H1 (cell line): ENCODE data around the gene SORCS3. TPM values are rescaled to one million over a fixed set of nuclear protein-coding genes. Genes with fewer than 3 reads are reported as not detected.
A peak's percentile ranks its signal among the peaks of the same experiment; 100 is the strongest.

Experiments
- CTCF ChIA-PET: fragments of 300-600 bp; sonication (Branson Sonifier 250); formaldehyde crosslinking; loops from one replicate; lab custom pipeline; 2021; ENCODE audit not compliant: partially characterized antibody; lab: Charles Lee
- POLR2A ChIA-PET: fragments of 300-600 bp; sonication (Branson Sonifier 250); formaldehyde crosslinking; loops from one replicate; lab custom pipeline; 2021; ENCODE audit warnings: inconsistent platforms; ENCODE audit not compliant: partially characterized antibody; lab: Charles Lee
- DNase-seq, 2 experiments: peaks; one replicate each; pipeline versions ENCODE4 v3.0.0 to v3.0.0-alpha.2; 2010 to 2022; ENCODE audit warnings: low spot score in 2 of 2, low read depth in 1 of 2, mixed read lengths in 1 of 2
- FAIRE-seq: peaks from 2 replicates; lab custom pipeline; 2011; peaks lifted over from hg19 to GRCh38; lab: Jason Lieb, UNC
- H2AFZ ChIP-seq: 2 replicates; pipeline ENCODE4 v1.8.1; 2012; ENCODE audit warnings: low read length, inconsistent platforms
- H2AK5ac ChIP-seq: 2 replicates; pipeline ENCODE4 v1.6.1; 2013; ENCODE audit warnings: low read depth, low read length
- H2BK120ac ChIP-seq: replicated peaks from 2 replicates; pipeline ENCODE3; 2013; ENCODE audit warnings: low read depth, low read length, inconsistent platforms
- H2BK12ac ChIP-seq: 2 replicates; pipeline ENCODE4 v1.6.1; 2013; ENCODE audit warnings: low read depth, low read length
- H2BK15ac ChIP-seq: 2 replicates; pipeline ENCODE4 v1.6.1; 2013; ENCODE audit warnings: low read length
- H2BK20ac ChIP-seq: 2 replicates; pipeline ENCODE4 v1.6.1; 2013; ENCODE audit warnings: low read length
- H2BK5ac ChIP-seq: 2 replicates; pipeline ENCODE4 v1.6.1; 2013; ENCODE audit warnings: low read depth, low read length
- H3K14ac ChIP-seq: 2 replicates; pipeline ENCODE4 v1.6.1; 2013; ENCODE audit warnings: inconsistent platforms; ENCODE audit not compliant: insufficient read length
- H3K18ac ChIP-seq: 2 replicates; pipeline ENCODE4 v1.6.1; 2013; ENCODE audit warnings: low read length; ENCODE audit errors: extremely low read depth
- H3K23ac ChIP-seq: 2 replicates; pipeline ENCODE4 v1.6.1; 2013; ENCODE audit warnings: inconsistent platforms; ENCODE audit not compliant: insufficient read length
- H3K23me2 ChIP-seq: 2 replicates; pipeline ENCODE4 v1.6.1; 2013; ENCODE audit warnings: low read depth, low read length
- H3K27ac ChIP-seq: 2 replicates; pipeline ENCODE4 v1.6.1; 2011; ENCODE audit warnings: low read depth, low read length, inconsistent platforms
- H3K27me3 ChIP-seq, 4 experiments: replicated peaks in 1 of 4; 1 replicate in 1 of 4; 2 replicates in 3 of 4; pipeline versions ENCODE4 v1.6.1 to v1.8.1; 2011 to 2013; ENCODE audit warnings: low read length in 3 of 4, mild to moderate bottlenecking in 3 of 4, inconsistent platforms in 2 of 4, mixed read lengths in 2 of 4, moderate library complexity in 1 of 4; ENCODE audit not compliant: control insufficient read depth in 3 of 4, insufficient read depth in 3 of 4; ENCODE audit errors: extremely low read depth in 1 of 4
- H3K36me3 ChIP-seq, 4 experiments: 2 replicates each; pipeline versions ENCODE4 v1.6.1 to v1.8.1; 2011 to 2013; ENCODE audit warnings: mild to moderate bottlenecking in 4 of 4, low read length in 3 of 4, moderate library complexity in 2 of 4, control low read depth in 1 of 4, inconsistent platforms in 1 of 4; ENCODE audit not compliant: insufficient read depth in 4 of 4, control insufficient read depth in 2 of 4
- H3K4ac ChIP-seq: replicated peaks from 2 replicates; pipeline ENCODE3; 2013; ENCODE audit warnings: low read length, low read depth, mixed read lengths, inconsistent platforms; ENCODE audit not compliant: insufficient read length
- H3K4me1 ChIP-seq, 4 experiments: replicated peaks in 1 of 4; 1 replicate in 1 of 4; 2 replicates in 3 of 4; pipeline versions ENCODE4 v1.6.1 to v1.8.1; 2011 to 2013; ENCODE audit warnings: low read length in 3 of 4, inconsistent platforms in 2 of 4, mixed read lengths in 1 of 4; ENCODE audit not compliant: insufficient read depth in 4 of 4, control insufficient read depth in 3 of 4
- H3K4me2 ChIP-seq, 2 experiments: 2 replicates each; pipeline versions ENCODE4 v1.6.1 to v1.8.1; 2011 to 2013; ENCODE audit warnings: low read depth in 2 of 2, low read length in 2 of 2, control low read depth in 1 of 2, inconsistent platforms in 1 of 2, mild to moderate bottlenecking in 1 of 2; ENCODE audit not compliant: insufficient read depth in 1 of 2
- H3K4me3 ChIP-seq, 4 experiments: fragments of 200-600, 300-600 bp in 1 of 4; sonication (generic), shearing (Covaris generic), sonication (Bioruptor Twin) in 1 of 4; 2 replicates each; pipeline versions ENCODE4 v1.5.1 to v1.8.1; 2011 to 2016; ENCODE audit warnings: low read length in 4 of 4, low read depth in 3 of 4, control low read depth in 2 of 4, inconsistent platforms in 2 of 4, mild to moderate bottlenecking in 2 of 4, mixed read lengths in 1 of 4, moderate library complexity in 1 of 4; ENCODE audit not compliant: insufficient read depth in 2 of 4; ENCODE audit errors: extremely low read depth in 1 of 4
- H3K56ac ChIP-seq: replicated peaks from 2 replicates; pipeline ENCODE3; 2013; ENCODE audit warnings: low read depth, mild to moderate bottlenecking, mixed read lengths, low read length, inconsistent platforms; ENCODE audit not compliant: insufficient read length
- H3K79me1 ChIP-seq: 2 replicates; pipeline ENCODE4 v1.6.1; 2013; ENCODE audit warnings: low read depth, low read length, control low read depth
- H3K79me2 ChIP-seq, 2 experiments: 2 replicates each; pipeline versions ENCODE4 v1.6.1 to v1.8.1; 2012 to 2013; ENCODE audit warnings: low read length in 2 of 2, mild to moderate bottlenecking in 2 of 2, inconsistent platforms in 1 of 2; ENCODE audit not compliant: insufficient read depth in 2 of 2, control insufficient read depth in 1 of 2
- H3K9ac ChIP-seq, 4 experiments: replicated peaks in 1 of 4; 1 replicate in 1 of 4; 2 replicates in 3 of 4; pipeline versions ENCODE4 v1.6.1 to v1.8.1; 2011 to 2013; ENCODE audit warnings: low read depth in 3 of 4, low read length in 3 of 4, control low read depth in 2 of 4, mild to moderate bottlenecking in 2 of 4, moderate library complexity in 2 of 4, inconsistent platforms in 1 of 4; ENCODE audit errors: extremely low read depth in 1 of 4
- H3K9me3 ChIP-seq, 2 experiments: 2 replicates each; pipeline versions ENCODE4 v1.6.1 to v1.8.1; 2012 to 2013; ENCODE audit warnings: mild to moderate bottlenecking in 2 of 2, moderate library complexity in 2 of 2, control low read depth in 1 of 2, inconsistent platforms in 1 of 2, low read depth in 1 of 2, low read length in 1 of 2, mixed read lengths in 1 of 2; ENCODE audit not compliant: insufficient read depth in 2 of 2
- H4K20me1 ChIP-seq, 2 experiments: replicated peaks in 1 of 2; 2 replicates each; pipeline versions ENCODE3 to v1.8.1; 2011 to 2013; ENCODE audit warnings: inconsistent platforms in 2 of 2, low read length in 2 of 2, mild to moderate bottlenecking in 1 of 2; ENCODE audit not compliant: insufficient read depth in 2 of 2, control insufficient read depth in 1 of 2
- H4K5ac ChIP-seq: 2 replicates; pipeline ENCODE4 v1.6.1; 2013; ENCODE audit warnings: low read length, low read depth, mixed read lengths, inconsistent platforms; ENCODE audit not compliant: insufficient read length
- H4K8ac ChIP-seq: 2 replicates; pipeline ENCODE4 v1.8.0; 2013; ENCODE audit warnings: mild to moderate bottlenecking, moderate library complexity, low read length, inconsistent platforms; ENCODE audit not compliant: insufficient read depth; ENCODE audit errors: extremely low read depth
- H4K91ac ChIP-seq: replicated peaks from 2 replicates; pipeline ENCODE3; 2013; ENCODE audit warnings: low read length, mixed read lengths, inconsistent platforms; ENCODE audit not compliant: insufficient read length
- BRCA1 ChIP-seq: IDR thresholded peaks from 2 replicates; pipeline ENCODE4 v1.6.1; 2012; ENCODE audit warnings: low read depth, low read length, improper control_type of control experiment
- EZH2 ChIP-seq: fragments of 200-600 bp; sonication (generic); IDR thresholded peaks from 2 replicates; pipeline ENCODE4 v1.7.1; 2012; ENCODE audit warnings: low read depth, mild to moderate bottlenecking, moderate library complexity, low read length, inconsistent platforms; ENCODE audit not compliant: severe bottlenecking
- JUN ChIP-seq: IDR thresholded peaks from 2 replicates; pipeline ENCODE4 v1.6.1; 2011; ENCODE audit warnings: low read depth, mild to moderate bottlenecking, improper control_type of control experiment, low read length
- WGBS, 2 experiments: shearing (Covaris generic) in 1 of 2; methylation state at CpG; one replicate each; pipeline versions ENCODE4 v1.1.6 to v1.1.7; 2013 to 2015; ENCODE audit warnings: low lambda C conversion rate in 2 of 2, mixed read lengths in 2 of 2, inconsistent platforms in 1 of 2, low coverage in 1 of 2, missing lambda C conversion rate in 1 of 2; ENCODE audit not compliant: insufficient replicate concordance in 2 of 2, insufficient coverage in 1 of 2, insufficient read length in 1 of 2; ENCODE audit errors: extremely low coverage in 1 of 2, missing lambda C conversion rate in 1 of 2; 5-methylcytosine and 5-hydroxymethylcytosine counted together
- polyA plus RNA-seq, 7 experiments: library from polyadenylated mRNA; depleted of rRNA in 3 of 7; stranded (reverse) in 5 of 7; unstranded in 2 of 7; fragments of >200 nt in 5 of 7; fragments of 200-250 nt in 2 of 7; gene quantifications; 1 replicate in 5 of 7; 2 replicates in 1 of 7; 4 replicates in 1 of 7; pipeline versions ENCODE4 v1.2.1 to v1.2.3, GENCODE V29; 2011 to 2013; ENCODE audit warnings: missing spikeins in 2 of 7, mixed read lengths in 2 of 7
- total RNA-seq: library from RNA; stranded (reverse); fragmentation: NEBNext Ultra II Directional; extraction: Animal tissue kit (Norgen Biotek cat#: 25700); gene quantifications from 2 replicates; pipeline ENCODE4 v1.2.1, GENCODE V29; 2021

The SORCS3 gene
- total and polyA plus RNA-seq, 2 of the 8 experiments (the other 6 are each of a cell fraction or from before 2014, with no cell fraction given): 0.26 to 0.88 TPM

DNA sequence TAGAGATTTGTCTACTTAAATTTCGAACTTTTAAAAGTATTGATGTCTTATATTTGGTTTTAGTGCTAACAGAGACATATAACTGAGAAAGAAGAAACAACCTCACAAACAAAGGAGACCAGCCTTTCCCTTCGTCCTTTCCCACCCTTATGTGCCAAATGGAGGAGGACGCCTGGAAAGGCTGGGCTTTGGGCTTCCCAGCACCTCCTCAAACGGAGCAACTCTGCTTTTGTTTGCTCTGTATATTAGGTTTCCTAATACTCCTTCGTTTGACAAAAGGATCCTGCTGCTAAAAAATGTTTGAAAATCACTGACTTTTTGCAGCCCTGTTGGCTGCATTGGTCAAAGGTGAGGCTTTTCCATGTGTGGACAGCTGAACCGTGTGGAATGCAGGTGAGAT lies 471.8 kb downstream of the SORCS3 start:
- H3K4me2 ChIP-seq: peak overlapping the region in 1 of 2 experiments; percentile 14; a peak in 1 of 4 replicates

More for the DNA sequence above, 471.8 kb downstream of the SORCS3 start:
- H3K36me3 ChIP-seq: no peaks in the 10 kb centered on the region
- no peak for TF ChIP-seq JUN
- no peak for TF ChIP-seq BRCA1
- no peak for TF ChIP-seq EZH2
- TF ChIP-seq, all 59 proteins: peak for 0
- ChIA-PET CTCF (no interaction called here), POLR2A (no interaction called here)
- FAIRE-seq: no peak
- H3K27ac ChIP-seq: no peak overlapping the region
- H3K14ac ChIP-seq: no peak overlapping the region
- no peaks in the 10 kb centered on the region for H3K79me1 ChIP-seq
- no peak overlapping the region for H3K4me3 ChIP-seq
- no peak overlapping the region for H3K56ac ChIP-seq
- H4K5ac ChIP-seq: no peak overlapping the region
- no peaks in the 10 kb centered on the region for H3K23me2 ChIP-seq
- 70% methylated on average over 6 of the region's 6 CpGs; no CpG with 5 or more reads in 1 of the 2 experiments for WGBS, 2 experiments
- no peaks in the 10 kb centered on the region for H3K9me3 ChIP-seq
- no peak overlapping the region for H2AFZ ChIP-seq
- H4K20me1 ChIP-seq: no peaks in the 10 kb centered on the region
- no peak overlapping the region for H3K9ac ChIP-seq
- H3K4ac ChIP-seq: no peak overlapping the region
- no peak overlapping the region for H3K18ac ChIP-seq
- H3K23ac ChIP-seq: no peak overlapping the region
- H2BK12ac ChIP-seq: no peak overlapping the region
- no peak overlapping the region for H2BK15ac ChIP-seq
- peaks cover 0 to 4% (median under 1%) of the 10 kb centered on the region in 4 experiments; a peak in 2 of 7 replicates for H3K4me1 ChIP-seq
- DNase-seq: no peak
- no peak overlapping the region for H4K8ac ChIP-seq
- H2BK20ac ChIP-seq: no peak overlapping the region
- no peak overlapping the region for H2AK5ac ChIP-seq
- H2BK5ac ChIP-seq: no peak overlapping the region; the same call in 1 of the 2 replicates
- no peak overlapping the region for H2BK120ac ChIP-seq
- no peaks in the 10 kb centered on the region for H3K79me2 ChIP-seq
- no peaks in the 10 kb centered on the region for H3K27me3 ChIP-seq
- H4K91ac ChIP-seq: no peak overlapping the region
